Neuron (in vitro differentiated cells): ENCODE results near the gene PRAC2.

Source experiments
- H2AFZ ChIP-seq: one replicate; pipeline ENCODE4 v1.6.1; 2013; ENCODE audit warnings: low read depth, mild to moderate bottlenecking, inconsistent platforms, low read length, moderate library complexity
- H3K27me3 ChIP-seq: one replicate; pipeline ENCODE4 v1.6.1; 2013; ENCODE audit warnings: low read length; ENCODE audit not compliant: insufficient read depth
- H3K36me3 ChIP-seq: one replicate; pipeline ENCODE4 v1.6.1; 2013; ENCODE audit warnings: low read length; ENCODE audit not compliant: insufficient read depth
- H3K4me1 ChIP-seq: one replicate; pipeline ENCODE4 v1.6.1; 2013; ENCODE audit warnings: low read length; ENCODE audit not compliant: insufficient read depth
- H3K4me3 ChIP-seq: 2 replicates; pipeline ENCODE4 v1.5.1; 2013; ENCODE audit warnings: mild to moderate bottlenecking, low read length, moderate library complexity
- H3K9me3 ChIP-seq: one replicate; pipeline ENCODE4 v1.6.1; 2013; ENCODE audit warnings: low read length

Gene PRAC2

GRCh38 chr17:48747445-48748363 is 24.7 kb downstream of the PRAC2 start:
- H3K27me3 ChIP-seq, result peaks cover 97% of the 10 kb centered on the region
- H3K9me3 ChIP-seq, result peaks cover 2% of the 10 kb centered on the region
- H2AFZ ChIP-seq, result no peak overlapping the region
- no peaks in the 10 kb centered on the region for H3K4me1 ChIP-seq
- H3K36me3 ChIP-seq, result no peaks in the 10 kb centered on the region
- H3K4me3 ChIP-seq, result no peak overlapping the region

- Histone ChIP-seq H3K36me3 (no peaks in the 10 kb centered on the region), H3K27me3 (peaks cover 97% of the 10 kb centered on the region), H3K4me3 (no peak overlapping the region), H2AFZ (no peak overlapping the region), H3K4me1 (no peaks in the 10 kb centered on the region), H3K9me3 (peaks cover 2% of the 10 kb centered on the region)
Observed at GRCh38 chr17:48748718-48749566, 26.0 kb downstream of the PRAC2 start.

- H3K9me3 ChIP-seq, result peaks cover 2% of the 10 kb centered on the region
- no peak overlapping the region for H2AFZ ChIP-seq
- H3K27me3 ChIP-seq, result peaks cover 98% of the 10 kb centered on the region
- H3K36me3 ChIP-seq, result no peaks in the 10 kb centered on the region
- no peaks in the 10 kb centered on the region for H3K4me1 ChIP-seq
- H3K4me3 ChIP-seq, result no peak overlapping the region
Observed at GRCh38 chr17:48749621-48750553, 26.9 kb downstream of the PRAC2 start.

- H3K4me3 ChIP-seq, result no peak overlapping the region
- no peak overlapping the region for H2AFZ ChIP-seq
- H3K4me1 ChIP-seq, result no peaks in the 10 kb centered on the region
- peaks cover 98% of the 10 kb centered on the region for H3K27me3 ChIP-seq
- H3K9me3 ChIP-seq, result peaks cover 2% of the 10 kb centered on the region
- no peaks in the 10 kb centered on the region for H3K36me3 ChIP-seq
Observed at GRCh38 chr17:48751172-48751571, 28.2 kb downstream of the PRAC2 start.

GRCh38 chr17:48751733-48752398 is 28.9 kb downstream of the PRAC2 start:
- H3K27me3 ChIP-seq, result peaks cover 96% of the 10 kb centered on the region
- H2AFZ ChIP-seq, result no peak overlapping the region
- no peaks in the 10 kb centered on the region for H3K36me3 ChIP-seq
- H3K4me1 ChIP-seq, result no peaks in the 10 kb centered on the region
- H3K9me3 ChIP-seq, result peaks cover 2% of the 10 kb centered on the region
- H3K4me3 ChIP-seq, result no peak overlapping the region

GRCh38 chr17:48752399-48753288 is 29.7 kb downstream of the PRAC2 start:
- H3K9me3 ChIP-seq, result peaks cover 2% of the 10 kb centered on the region
- H3K27me3 ChIP-seq, result peaks cover 96% of the 10 kb centered on the region
- no peak overlapping the region for H3K4me3 ChIP-seq
- H3K4me1 ChIP-seq, result no peaks in the 10 kb centered on the region
- no peak overlapping the region for H2AFZ ChIP-seq
- no peaks in the 10 kb centered on the region for H3K36me3 ChIP-seq

- Histone ChIP-seq H3K9me3 (peaks cover 2% of the 10 kb centered on the region), H3K27me3 (peaks cover 93% of the 10 kb centered on the region)
Observed at GRCh38 chr17:48753794-48754499, 31.0 kb downstream of the PRAC2 start.

GRCh38 chr17:48754500-48755261 is 31.7 kb downstream of the PRAC2 start:
- H2AFZ ChIP-seq, result no peak overlapping the region
- H3K36me3 ChIP-seq, result no peaks in the 10 kb centered on the region
- no peak overlapping the region for H3K4me3 ChIP-seq
- H3K9me3 ChIP-seq, result peaks cover 1% of the 10 kb centered on the region
- peaks cover 88% of the 10 kb centered on the region for H3K27me3 ChIP-seq
- no peaks in the 10 kb centered on the region for H3K4me1 ChIP-seq

More at GRCh38 chr17:48753794-48754499, 31.0 kb downstream of the PRAC2 start:
- no peak overlapping the region for H2AFZ ChIP-seq
- H3K4me3 ChIP-seq, result no peak overlapping the region
- no peaks in the 10 kb centered on the region for H3K4me1 ChIP-seq
- H3K36me3 ChIP-seq, result no peaks in the 10 kb centered on the region

GRCh38 chr17:48755356-48755755 is 32.4 kb downstream of the PRAC2 start:
- H3K4me3 ChIP-seq, result no peak overlapping the region
- no peaks in the 10 kb centered on the region for H3K4me1 ChIP-seq
- H3K27me3 ChIP-seq, result peaks cover 83% of the 10 kb centered on the region
- no peaks in the 10 kb centered on the region for H3K9me3 ChIP-seq
- H3K36me3 ChIP-seq, result no peaks in the 10 kb centered on the region
- no peak overlapping the region for H2AFZ ChIP-seq

GRCh38 chr17:48756830-48757251 is 33.9 kb downstream of the PRAC2 start:
- Histone ChIP-seq H3K27me3 (peaks cover 78% of the 10 kb centered on the region), H3K9me3 (no peaks in the 10 kb centered on the region), H3K4me1 (no peaks in the 10 kb centered on the region), H3K36me3 (no peaks in the 10 kb centered on the region), H3K4me3 (no peak overlapping the region), H2AFZ (no peak overlapping the region)
